NCI-H2196 (cell line): ENCODE data around the gene ABL1.
A peak's percentile ranks its signal among the peaks of the same experiment; 100 is the strongest.

Experiments used
- DNase-seq: peaks from one replicate; lab custom pipeline; 2025; ENCODE audit not compliant: unreplicated experiment; lab: John Stamatoyannopoulos, UW

ABL1 gene

DNA sequence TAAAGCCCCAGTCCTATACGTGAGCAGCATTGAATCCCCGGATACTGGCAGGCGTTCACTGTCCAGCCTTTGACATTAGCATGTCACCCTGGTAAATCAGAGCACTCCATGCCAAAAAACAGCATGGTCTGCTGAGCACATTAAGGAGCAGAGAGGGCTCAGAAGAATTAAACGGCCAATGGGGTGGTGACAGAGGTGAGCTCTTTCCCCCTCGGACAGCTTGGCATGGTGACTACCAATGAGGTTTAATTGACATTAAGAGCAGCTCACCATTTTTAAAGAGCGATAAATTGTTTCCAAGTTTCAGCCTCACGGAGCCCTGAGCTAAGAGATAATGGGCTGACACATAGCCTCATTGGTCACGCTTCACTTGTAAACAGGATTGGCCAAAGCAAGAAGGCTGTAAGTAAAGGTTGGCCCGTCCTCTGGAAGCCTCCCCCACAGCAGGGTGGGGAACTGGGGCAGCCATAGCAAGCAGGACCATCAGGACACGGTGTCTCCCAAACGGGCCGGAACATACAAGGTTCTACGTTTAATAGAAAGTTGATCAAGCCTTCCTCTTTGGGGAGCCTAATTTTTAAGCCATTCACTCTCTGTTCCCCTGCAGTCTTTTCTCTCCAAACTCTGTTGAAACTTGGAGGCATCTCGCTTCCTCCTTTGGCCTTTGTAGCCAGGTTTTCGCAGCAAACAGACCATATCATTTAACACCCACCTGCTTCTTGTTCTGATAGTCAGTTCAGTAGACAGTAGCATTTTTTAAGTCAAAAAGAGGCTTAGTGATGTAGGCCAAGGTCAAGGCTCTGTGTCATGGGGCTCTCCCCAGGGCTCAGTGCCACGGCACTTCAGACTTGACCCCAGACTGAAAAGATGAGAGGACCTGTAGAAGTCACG is 35.7 kb downstream of the ABL1 start:
- no peak for DNase-seq

DNA sequence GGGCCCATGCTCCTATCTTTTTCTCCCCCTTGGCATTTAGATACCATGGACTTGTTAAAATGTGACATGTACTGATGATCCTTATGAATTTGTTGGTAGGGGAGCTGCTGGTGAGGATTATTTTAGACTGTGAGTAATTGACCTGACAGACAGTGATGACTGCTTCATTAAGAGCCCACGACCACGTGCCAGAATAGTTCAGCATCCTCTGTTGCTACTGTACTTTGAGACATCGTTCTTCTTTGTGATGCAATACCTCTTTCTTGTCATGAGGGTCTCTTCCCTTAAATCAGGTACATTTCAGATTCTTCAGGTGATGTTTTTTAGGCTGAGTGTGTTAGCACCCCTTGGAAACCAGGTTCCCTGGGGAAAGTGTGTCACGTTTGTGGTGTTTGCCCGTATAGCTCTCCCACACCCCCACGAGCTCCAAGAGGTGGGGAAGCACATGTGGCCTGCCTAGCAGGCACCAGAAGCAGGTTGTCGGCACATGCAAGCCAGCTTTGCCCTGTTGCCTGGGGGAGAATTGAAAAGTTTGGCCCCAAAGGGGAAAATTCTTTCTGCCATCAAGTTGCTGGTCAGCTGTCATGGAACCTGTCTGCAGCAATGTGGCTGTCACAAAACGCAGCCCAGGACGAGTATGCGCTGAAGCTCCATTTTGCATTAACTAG is 36.5 kb downstream of the ABL1 start:
- no peak for DNase-seq

DNA sequence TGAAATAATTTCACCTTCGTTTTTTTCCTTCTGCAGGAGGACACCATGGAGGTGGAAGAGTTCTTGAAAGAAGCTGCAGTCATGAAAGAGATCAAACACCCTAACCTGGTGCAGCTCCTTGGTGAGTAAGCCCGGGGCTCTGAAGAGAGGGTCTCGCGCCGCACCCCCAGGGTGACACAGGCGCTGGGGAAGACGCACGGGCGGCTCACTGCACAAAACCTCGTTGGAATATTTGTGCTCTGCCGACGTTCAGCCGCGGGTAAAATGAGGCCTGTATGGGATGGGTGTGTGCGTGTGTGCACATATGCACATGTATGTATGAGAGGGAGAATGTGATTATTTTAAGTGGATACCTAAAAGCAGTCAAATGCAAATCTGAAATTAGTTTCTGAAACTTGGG is 37.0 kb downstream of the ABL1 start:
- no peak for DNase-seq

DNA sequence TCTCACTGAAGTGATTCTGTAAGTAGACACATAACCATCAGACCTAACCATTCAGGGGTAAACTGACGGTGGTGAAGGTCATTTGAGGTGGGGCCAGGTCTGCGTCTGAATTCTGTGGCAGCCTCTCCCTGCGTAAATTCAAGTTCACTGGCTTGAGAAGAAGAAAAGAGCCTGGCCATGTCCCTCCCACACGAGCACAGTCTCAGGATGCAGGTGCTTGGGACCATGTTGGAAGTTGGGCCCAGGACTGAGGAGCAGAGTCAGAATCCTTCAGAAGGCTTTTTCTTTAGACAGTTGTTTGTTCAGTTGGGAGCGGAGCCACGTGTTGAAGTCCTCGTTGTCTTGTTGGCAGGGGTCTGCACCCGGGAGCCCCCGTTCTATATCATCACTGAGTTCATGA is 37.5 kb downstream of the ABL1 start:
- no peak for DNase-seq

DNA sequence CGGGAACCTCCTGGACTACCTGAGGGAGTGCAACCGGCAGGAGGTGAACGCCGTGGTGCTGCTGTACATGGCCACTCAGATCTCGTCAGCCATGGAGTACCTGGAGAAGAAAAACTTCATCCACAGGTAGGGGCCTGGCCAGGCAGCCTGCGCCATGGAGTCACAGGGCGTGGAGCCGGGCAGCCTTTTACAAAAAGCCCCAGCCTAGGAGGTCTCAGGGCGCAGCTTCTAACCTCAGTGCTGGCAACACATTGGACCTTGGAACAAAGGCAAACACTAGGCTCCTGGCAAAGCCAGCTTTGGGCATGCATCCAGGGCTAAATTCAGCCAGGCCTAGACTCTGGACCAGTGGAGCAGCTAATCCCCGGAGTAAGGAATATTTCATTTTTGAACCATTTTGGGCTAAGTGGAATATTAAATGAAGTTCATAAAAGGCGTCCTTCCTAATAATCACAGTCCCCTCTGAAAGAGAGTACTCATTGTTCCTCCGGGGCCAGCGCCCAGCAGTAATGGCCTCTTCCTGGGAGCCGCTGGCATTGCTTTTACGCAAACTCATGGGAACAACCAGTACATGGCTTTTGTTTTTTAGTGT is 38.0 kb downstream of the ABL1 start:
- peak; percentile 16 for DNase-seq

DNA sequence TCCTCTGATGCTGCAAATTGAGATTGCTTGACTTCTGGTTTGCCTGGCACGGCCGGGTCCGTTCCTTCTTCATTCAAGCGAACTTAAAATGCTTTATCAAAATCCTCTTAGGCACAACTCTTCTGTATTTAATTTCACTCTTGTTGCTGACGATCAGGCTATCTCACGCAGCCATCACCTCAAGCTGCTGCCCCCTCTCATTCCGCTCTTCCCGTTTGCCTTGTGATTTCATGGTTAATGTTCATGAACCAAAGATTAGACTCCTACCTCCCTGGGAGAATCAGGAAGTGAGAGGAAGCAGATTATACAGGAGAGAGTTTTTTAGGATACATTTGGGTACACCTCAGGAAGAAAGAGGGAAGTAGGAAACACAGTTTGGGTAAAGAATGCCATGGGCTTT is 38.9 kb downstream of the ABL1 start:
- no peak for DNase-seq

DNA sequence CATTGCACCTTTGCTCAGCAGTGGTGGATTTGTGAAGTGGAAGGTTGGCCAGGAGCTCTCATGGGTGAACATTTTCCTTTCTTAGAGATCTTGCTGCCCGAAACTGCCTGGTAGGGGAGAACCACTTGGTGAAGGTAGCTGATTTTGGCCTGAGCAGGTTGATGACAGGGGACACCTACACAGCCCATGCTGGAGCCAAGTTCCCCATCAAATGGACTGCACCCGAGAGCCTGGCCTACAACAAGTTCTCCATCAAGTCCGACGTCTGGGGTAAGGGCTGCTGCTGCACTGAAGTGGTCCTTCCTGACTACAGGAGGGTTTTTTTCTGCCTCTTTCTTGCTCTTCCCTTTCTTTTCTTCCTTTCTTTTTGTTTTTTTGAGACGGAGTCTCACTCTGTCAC is 39.7 kb downstream of the ABL1 start:
- DNase-seq: no peak

DNA sequence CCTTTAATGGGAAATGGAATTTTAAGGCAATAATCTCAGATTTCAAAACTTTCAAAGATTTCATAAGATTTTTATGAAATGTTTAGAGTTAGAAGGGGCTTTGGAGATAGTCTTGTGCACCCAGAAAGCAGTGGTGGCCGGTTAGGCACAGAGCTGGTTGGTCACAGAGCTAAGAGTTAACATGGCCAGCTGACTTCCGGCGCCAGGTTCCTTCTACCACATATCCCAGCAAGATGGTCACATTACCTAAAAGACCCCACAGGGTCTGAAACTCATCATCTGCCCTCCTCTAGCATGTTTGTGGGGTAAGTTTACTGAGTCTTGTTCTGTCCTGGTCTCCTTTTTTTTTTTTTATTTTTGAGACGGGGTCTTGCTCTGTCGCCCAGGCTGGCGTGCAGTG is 42.2 kb downstream of the ABL1 start:
- DNase-seq: no peak

DNA sequence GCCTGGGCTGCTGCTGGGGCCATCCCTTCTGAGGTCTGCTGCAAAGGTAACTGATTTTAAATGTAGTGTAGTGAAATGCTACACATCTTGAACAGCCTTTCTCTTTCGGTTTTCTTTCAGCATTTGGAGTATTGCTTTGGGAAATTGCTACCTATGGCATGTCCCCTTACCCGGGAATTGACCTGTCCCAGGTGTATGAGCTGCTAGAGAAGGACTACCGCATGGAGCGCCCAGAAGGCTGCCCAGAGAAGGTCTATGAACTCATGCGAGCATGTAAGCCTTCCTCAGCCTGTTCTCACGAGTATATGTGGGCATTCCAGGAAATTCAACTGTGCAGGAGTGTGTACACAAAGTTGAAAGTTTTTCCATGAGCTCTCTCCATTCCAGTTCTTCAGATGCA is 43.2 kb downstream of the ABL1 start:
- DNase-seq: no peak

DNA sequence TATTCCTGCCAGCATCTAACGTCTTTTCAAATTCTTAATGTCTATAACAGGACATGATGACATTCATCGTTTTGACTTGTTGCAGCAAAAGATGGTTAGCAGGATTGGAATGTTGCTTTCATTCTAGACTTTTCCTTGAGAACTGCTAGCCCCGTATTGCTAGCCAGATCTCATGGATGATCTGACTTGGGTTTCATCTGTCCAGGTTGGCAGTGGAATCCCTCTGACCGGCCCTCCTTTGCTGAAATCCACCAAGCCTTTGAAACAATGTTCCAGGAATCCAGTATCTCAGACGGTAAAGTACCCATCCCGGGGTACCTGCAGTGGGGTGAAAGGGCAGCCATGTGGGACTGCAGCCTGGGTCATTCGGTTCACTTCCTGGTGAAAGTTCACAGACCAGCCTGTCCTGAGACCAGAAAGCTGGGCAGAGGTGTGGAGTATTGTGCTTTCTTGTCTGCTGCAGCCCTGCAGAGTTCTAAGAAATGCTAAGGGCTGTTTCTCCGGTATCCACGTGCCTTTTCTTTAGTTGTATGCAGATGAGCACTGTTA is 44.9 kb downstream of the ABL1 start:
- no peak for DNase-seq

DNA sequence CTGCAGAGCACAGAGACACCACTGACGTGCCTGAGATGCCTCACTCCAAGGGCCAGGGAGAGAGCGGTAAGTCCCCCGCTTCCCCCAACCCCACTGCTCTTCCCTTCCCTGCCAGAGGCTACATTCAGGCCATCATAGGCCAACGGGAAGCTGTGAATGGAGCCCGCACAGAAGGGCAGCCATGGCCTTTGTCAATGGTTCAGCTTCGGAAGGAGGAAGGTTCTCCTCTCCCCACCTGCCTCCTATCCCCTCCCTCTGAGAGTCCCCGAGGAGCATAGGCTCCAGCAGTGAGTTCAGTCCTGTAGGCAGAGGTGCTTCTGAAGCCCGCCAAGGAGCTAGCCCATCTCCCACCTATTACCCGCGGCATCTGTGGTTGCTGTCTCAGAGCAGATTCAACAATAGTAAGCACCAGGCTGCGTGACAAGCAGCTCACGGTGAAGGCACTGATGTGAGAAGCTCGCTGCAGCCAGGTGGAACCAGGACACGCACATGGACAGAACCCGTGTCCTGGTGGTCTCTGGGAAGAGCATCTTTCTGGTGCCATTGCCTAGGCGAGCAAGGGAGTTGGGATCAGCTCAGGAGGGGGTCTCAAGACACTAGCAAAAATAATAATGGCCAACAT is 45.7 kb downstream of the ABL1 start:
- no peak for DNase-seq

DNA sequence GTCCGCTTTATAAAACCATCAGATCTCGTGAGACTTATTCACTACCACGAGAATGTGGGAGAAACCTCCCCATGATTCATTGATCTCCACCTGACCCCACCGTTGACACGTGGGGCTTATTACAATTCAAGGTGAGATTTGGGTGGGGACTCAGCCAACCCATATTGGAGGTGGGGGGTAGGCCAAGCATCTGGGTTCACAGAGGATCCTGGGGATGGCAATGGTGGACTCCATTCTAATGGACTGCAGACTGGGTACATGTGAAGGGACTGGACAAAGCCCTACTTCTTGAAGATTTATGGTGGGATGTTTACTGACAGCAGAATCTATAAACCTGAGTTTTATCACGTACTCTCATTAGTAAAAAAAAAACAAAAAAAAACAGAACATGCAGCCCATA is 46.5 kb downstream of the ABL1 start:
- no peak for DNase-seq

DNA sequence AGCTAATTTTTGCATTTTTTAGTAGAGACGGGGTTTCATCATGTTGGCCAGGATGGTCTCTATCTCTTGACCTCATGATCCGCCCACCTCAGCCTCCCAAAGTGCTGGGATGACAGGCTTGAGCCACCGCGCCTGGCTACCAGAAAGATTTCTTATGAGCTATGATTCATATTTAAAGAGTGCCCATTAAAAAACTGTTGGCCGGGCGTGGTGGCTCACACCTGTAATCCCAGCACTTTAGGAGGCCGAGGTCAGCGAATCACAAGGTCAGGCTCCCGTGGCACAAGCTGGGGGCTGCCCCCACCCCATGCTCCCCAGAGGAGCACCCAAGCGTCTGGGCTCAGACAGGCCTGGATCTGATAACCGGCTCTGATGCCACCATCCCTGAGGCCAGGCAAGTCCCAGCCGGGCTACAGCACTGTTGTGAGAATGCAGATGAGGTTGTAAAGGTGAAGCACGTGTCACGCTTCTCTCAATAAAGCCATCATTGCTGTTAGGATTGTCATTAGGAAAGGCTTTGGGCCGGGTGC is 47.7 kb downstream of the ABL1 start:
- no peak for DNase-seq

DNA sequence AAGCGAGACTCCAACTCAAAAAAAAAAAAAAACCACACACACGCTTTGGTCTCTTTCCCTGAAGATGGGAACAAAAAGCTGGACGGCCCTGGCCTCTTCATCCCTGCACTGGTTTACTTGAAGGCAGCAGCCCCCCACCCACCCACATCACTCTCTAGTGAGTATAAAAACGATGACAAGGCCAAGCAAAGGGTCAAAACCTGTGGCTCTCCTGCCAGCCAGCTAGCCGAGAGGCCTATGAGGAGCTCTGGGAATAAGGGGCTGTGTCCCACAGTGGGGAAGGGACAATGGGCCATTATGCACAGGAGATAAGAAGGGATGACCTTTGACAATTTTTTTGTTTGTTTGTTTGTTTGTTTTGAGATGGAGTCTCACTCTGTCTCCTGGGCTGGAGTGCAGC is 48.4 kb downstream of the ABL1 start:
- no peak for DNase-seq

DNA sequence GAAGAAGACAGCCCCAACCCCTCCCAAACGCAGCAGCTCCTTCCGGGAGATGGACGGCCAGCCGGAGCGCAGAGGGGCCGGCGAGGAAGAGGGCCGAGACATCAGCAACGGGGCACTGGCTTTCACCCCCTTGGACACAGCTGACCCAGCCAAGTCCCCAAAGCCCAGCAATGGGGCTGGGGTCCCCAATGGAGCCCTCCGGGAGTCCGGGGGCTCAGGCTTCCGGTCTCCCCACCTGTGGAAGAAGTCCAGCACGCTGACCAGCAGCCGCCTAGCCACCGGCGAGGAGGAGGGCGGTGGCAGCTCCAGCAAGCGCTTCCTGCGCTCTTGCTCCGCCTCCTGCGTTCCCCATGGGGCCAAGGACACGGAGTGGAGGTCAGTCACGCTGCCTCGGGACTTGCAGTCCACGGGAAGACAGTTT is 49.1 kb downstream of the ABL1 start:
- DNase-seq: no peak

DNA sequence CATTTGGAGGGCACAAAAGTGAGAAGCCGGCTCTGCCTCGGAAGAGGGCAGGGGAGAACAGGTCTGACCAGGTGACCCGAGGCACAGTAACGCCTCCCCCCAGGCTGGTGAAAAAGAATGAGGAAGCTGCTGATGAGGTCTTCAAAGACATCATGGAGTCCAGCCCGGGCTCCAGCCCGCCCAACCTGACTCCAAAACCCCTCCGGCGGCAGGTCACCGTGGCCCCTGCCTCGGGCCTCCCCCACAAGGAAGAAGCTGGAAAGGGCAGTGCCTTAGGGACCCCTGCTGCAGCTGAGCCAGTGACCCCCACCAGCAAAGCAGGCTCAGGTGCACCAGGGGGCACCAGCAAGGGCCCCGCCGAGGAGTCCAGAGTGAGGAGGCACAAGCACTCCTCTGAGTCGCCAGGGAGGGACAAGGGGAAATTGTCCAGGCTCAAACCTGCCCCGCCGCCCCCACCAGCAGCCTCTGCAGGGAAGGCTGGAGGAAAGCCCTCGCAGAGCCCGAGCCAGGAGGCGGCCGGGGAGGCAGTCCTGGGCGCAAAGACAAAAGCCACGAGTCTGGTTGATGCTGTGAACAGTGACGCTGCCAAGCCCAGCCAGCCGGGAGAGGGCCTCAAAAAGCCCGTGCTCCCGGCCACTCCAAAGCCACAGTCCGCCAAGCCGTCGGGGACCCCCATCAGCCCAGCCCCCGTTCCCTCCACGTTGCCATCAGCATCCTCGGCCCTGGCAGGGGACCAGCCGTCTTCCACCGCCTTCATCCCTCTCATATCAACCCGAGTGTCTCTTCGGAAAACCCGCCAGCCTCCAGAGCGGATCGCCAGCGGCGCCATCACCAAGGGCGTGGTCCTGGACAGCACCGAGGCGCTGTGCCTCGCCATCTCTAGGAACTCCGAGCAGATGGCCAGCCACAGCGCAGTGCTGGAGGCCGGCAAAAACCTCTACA is 49.8 kb downstream of the ABL1 start:
- DNase-seq: no peak

DNA sequence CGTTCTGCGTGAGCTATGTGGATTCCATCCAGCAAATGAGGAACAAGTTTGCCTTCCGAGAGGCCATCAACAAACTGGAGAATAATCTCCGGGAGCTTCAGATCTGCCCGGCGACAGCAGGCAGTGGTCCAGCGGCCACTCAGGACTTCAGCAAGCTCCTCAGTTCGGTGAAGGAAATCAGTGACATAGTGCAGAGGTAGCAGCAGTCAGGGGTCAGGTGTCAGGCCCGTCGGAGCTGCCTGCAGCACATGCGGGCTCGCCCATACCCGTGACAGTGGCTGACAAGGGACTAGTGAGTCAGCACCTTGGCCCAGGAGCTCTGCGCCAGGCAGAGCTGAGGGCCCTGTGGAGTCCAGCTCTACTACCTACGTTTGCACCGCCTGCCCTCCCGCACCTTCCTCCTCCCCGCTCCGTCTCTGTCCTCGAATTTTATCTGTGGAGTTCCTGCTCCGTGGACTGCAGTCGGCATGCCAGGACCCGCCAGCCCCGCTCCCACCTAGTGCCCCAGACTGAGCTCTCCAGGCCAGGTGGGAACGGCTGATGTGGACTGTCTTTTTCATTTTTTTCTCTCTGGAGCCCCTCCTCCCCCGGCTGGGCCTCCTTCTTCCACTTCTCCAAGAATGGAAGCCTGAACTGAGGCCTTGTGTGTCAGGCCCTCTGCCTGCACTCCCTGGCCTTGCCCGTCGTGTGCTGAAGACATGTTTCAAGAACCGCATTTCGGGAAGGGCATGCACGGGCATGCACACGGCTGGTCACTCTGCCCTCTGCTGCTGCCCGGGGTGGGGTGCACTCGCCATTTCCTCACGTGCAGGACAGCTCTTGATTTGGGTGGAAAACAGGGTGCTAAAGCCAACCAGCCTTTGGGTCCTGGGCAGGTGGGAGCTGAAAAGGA is 50.7 kb downstream of the ABL1 start:
- DNase-seq: no peak

DNA sequence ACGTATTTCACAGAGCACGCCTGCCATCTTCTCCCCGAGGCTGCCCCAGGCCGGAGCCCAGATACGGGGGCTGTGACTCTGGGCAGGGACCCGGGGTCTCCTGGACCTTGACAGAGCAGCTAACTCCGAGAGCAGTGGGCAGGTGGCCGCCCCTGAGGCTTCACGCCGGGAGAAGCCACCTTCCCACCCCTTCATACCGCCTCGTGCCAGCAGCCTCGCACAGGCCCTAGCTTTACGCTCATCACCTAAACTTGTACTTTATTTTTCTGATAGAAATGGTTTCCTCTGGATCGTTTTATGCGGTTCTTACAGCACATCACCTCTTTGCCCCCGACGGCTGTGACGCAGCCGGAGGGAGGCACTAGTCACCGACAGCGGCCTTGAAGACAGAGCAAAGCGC is 51.9 kb downstream of the ABL1 start:
- no peak for DNase-seq

DNA sequence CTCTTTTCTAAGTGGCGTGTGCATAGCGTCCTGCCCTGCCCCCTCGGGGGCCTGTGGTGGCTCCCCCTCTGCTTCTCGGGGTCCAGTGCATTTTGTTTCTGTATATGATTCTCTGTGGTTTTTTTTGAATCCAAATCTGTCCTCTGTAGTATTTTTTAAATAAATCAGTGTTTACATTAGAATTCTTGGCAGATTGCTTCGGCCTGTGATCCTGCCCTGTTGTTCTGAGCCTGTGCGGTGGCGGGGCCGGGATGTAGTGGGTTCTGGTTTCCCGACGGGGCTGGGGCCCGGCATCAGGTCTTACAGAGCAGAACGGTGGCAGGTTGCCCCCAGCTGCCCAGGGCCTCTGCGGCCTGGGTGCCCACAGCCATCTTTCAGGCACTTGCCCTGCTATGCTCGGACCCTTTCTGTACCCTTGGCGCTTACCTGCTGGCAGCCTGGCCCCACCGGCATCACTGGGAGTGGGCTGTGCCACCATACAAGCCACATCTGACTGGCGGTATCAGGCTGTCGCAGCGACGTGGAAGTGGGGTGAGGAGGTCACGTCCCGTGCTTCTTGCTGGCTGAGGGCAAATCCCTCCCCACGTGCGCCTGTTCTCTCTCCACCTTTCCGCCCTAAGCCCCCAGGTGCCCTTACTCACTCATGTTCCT is 52.6 kb downstream of the ABL1 start:
- no peak for DNase-seq
